DMS114 treated with DMSO at 0.1 percent for 48 hours (cell line): ENCODE data around the gene VARS2.
"Not testable (repeated sequence)": the region's sequence is repeated elsewhere in the genome, so short reads cannot be mapped to it uniquely, and the experiment has no call there.

Experiments used
- DNase-seq: peaks from one replicate; lab custom pipeline; 2025; ENCODE audit not compliant: unreplicated experiment; lab: John Stamatoyannopoulos, UW

Gene VARS2

DNA sequence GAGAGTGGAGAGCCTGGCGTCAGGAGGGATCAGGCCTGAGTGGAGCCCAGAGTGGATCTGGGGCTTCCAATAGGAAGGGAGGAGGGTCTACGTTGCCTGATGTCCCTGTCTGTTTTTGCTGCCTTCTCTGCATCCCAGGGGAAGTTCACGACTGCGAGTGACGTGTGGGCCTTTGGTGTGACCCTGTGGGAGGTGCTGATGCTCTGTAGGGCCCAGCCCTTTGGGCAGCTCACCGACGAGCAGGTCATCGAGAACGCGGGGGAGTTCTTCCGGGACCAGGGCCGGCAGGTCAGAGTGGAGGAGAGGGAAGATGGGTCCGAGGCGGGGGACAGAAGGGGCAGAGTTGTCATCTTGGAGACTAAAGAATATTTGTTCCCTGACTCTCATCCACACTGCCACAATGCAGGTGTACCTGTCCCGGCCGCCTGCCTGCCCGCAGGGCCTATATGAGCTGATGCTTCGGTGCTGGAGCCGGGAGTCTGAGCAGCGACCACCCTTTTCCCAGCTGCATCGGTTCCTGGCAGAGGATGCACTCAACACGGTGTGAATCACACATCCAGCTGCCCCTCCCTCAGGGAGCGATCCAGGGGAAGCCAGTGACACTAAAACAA, 15.2 kb upstream of the VARS2 start:
- DNase-seq = no peak

DNA sequence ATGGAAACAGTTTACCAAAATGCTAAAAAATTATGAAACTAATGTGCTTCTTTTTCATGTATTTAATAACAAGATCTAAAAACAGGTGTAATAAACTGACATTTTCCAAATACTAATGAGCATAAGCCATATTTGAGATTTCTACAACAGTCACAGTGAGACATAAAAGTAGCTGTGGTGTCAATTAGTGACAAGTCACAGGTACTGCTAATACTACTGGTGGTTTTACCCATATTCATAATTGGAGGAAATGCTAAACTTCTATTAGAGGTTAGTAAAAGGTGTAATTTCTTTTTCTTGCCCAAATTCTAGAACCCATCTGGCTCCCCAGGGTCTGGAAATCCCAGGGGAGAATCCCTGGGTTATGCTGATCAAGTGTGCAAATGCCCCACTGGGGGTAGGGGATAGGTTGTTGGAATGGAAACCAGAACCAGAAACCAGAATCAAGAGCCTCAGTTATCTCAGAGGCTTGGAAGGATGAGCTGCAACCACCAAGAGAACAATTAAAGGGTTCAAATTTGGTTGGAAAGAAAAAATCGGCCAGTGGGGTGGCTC, 13.1 kb upstream of the VARS2 start:
- DNase-seq = no peak

DNA sequence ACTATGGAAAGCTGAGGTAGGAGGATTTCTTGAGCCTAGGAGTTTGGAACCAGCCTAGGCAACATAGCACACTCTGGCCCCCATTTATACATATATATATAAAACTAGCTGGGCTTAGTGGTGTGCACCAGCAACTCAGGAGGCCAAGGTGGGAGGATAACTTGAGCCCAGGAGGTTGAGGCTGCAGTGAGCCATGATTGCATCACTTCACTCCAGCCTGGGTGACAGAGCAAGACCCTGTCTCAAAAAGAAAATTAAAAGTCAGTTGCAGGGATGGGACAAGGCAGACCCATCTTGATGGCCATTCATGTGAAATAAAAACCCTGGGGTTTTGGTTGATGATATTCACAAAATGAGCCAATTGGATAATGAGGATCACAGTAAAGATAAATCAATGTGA, 12.6 kb upstream of the VARS2 start:
- DNase-seq = no peak

DNA sequence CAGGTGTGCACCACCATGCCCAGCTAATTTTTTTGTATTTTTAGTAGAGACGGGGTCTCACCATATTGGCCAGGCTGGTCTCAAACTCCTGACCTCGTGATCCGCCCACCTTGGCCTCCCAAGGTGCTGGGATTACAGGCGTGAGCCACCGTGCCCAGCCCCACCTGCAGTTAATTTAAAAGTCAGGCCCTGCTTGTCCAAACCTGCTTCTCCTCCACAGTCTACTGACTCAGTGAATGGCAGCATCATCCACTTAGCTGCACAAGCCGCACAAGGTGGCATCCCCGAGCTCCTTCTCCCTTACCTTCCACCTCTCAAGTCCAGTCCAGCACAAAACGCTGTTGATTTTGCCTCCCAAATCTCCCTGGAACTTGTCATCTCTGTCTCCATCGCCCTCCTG, 11.8 kb upstream of the VARS2 start:
- not testable (repeated sequence) for DNase-seq

DNA sequence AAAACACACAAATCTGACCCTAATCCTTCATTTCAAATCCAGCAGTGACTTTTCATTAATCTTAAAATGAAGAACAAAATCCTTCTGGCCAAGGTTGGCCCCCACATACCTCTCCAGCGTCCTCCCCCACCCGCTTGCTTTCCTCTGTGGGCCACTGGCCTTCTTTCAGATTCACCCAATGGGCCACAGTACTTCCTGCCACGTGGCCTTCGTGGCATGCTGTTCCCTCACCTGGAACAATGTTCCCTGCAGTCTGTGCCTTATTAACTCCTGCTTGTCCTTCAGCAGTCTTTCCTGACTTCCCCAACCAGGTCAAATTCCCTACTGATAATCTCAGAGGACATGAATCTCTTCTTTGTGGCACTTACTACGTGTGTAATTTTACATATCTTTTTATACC, 11.3 kb upstream of the VARS2 start:
- no peak for DNase-seq

DNA sequence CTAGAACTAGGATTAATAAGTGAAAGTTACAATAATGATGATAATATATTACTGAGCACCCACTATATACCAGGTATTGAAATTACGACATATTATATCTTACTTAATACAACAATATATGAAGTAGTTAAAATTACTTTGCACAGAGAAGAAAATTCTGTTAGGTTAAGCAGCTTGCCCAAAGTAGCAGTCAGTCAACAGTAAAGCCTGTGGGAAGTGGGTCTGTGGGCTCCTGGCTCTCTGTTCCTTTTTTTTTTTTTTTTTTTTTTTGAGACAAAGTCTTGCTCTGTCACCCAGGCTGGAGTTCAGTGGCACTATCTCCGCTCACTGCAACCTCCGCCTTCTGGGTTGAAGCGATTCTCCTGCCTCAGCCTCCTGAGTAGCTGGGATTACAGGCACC, 10.8 kb upstream of the VARS2 start:
- DNase-seq = no peak

DNA sequence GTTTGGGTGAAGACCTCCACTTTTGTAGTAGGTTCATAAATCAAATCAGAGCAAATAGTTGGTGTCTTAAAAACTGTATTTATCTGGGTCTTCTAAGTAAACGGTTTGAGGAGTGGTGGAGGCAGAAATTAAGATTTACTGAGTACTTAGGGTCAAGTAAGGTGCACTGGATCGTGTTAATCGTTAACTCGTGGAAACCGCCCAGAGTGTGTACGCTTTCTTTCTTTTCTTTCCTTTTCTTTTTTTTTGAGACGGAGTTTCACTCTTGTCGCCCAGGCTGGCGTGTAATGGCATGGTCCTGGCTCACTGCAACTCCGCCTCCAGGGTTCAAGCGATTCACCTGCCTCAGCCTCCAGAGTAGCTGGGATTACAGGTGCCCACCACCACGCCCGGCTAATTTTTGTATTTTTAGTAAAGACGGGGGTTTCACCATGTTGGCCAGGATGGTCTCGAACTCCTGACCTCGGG, 6.7 kb upstream of the VARS2 start:
- not testable (repeated sequence) for DNase-seq

DNA sequence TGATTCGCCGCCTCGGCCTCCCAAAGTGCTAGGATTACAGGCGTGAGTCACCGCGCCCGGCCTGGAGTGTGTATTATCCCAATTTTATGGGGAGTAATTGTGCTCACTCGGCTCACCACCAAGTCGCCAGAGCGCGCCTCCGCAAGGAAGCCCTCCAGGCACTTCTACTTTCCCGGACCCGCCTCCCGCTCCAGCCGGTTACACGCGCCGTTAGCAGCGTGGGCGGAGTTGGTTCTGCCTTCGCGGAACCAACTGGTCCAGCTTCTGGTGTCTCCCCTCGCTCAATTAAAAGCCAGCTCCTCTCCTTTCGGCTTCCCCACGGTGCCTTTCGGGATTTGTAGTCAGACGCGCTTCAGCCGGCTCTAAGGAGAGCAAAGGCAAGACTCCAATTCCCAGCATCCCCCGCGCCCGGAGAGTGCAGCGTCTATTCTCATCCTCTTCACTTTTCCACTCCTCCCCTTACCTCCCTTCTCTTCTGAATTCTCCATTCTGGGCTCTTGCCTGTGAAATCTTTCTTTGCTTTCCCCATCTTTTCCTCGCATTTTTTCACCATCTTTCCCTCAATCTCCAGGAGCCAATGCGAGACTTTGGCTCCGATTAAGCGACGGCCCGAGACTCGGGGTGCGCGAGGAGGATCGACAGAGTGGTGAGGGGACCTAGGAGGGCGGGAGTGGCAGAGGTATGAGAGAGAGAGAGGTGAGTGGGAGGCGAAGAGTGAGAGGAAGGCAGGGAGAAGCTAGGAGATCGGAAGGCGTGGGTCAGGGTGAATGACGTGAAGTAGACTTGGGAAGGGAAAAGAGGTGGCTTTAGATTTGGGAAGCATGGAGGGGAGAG, 6.1 kb upstream of the VARS2 start, which contains the start of gene GTF2H4:
TSS of gene GTF2H4 (plus strand) at position 450 of the 834 bp plus-strand sequence.
- DNase-seq = peak; percentile 99

DNA sequence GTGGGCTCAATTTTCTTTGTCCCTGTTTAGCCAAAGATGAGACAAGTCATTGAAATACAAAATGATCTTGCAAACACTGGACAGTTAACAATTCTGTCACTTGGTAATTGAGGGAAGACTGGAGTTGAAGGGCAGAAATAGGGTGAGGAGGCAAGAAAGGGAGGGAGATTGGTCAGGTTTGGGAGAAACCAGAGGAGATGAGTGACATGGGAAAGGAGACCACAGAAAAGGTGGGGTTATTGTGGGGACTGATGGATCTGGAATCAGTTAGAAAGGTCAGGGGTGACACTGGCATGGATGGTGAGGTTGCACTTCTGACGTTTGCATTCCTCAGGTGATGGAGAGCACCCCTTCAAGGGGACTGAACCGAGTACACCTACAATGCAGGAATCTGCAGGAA, 5.3 kb upstream of the VARS2 start:
- DNase-seq = no peak

DNA sequence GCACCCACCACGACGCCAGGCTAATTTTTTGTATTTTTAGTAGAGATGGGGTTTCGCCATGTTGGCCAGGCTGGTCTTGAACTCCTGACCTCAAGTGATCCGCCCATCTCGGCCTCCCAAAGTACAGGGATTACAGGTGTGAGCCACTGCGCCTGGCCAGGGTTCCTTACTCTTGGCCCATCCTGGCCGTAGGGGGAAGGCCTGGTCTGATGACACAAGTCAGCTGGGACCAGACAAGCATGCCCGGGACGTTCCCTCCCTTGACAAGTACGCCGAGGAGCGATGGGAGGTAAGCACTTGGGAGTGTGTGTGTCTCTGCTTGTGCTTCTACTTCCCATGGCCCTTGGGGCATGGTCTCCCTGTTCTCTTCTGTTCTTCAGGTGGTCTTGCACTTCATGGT, 3.6 kb upstream of the VARS2 start:
- DNase-seq = not testable (repeated sequence)

DNA sequence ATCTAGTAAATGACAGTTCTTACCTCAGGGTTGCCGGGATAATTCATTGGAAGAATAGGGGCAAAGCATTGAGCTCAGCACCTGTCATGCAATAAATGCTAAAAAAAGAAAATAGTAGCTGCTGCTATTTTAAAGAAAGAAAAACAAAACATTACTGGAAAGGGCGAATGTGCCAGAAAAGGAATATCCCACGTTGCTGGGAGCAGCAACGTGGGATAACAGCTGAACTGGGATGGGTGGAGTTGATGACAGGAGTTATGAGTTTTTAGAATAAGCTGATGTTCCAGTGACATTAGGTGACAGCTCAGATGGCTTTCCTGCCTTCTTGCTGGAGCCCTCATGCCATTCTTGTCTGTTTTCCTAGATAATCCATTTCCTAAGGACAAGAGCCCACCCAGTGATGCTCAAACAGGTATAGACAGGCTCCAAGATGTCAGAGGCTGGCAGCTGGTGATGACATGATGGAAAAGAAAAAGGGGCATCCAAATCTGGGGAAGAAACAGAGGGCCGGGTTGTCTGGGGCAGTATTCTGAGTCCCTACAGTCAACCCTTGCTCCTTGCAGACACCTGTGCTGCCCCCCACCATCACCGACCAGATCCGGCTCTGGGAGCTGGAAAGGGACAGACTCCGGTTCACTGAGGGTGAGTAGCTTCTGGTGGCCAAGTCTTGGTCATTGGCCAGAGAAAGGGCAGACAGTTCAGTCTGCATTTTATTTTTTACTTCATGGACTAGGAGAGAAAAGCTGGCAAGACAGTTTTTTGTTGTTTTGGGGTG, 1.1 kb upstream of the VARS2 start:
- DNase-seq = no peak

DNA sequence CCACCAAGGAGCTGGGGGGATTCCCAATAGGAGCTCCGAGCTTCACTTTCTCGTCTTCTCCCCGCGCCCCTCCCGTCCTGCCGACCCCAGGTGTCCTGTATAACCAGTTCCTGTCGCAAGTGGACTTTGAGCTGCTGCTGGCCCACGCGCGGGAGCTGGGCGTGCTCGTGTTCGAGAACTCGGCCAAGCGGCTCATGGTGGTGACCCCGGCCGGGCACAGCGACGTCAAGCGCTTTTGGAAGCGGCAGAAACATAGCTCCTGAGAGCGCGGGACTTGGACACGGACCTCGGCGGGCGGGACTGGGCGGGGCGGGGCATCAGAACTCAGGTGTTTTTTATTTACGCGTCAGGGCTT, 340 bp upstream of the VARS2 start:
- no peak for DNase-seq

DNA sequence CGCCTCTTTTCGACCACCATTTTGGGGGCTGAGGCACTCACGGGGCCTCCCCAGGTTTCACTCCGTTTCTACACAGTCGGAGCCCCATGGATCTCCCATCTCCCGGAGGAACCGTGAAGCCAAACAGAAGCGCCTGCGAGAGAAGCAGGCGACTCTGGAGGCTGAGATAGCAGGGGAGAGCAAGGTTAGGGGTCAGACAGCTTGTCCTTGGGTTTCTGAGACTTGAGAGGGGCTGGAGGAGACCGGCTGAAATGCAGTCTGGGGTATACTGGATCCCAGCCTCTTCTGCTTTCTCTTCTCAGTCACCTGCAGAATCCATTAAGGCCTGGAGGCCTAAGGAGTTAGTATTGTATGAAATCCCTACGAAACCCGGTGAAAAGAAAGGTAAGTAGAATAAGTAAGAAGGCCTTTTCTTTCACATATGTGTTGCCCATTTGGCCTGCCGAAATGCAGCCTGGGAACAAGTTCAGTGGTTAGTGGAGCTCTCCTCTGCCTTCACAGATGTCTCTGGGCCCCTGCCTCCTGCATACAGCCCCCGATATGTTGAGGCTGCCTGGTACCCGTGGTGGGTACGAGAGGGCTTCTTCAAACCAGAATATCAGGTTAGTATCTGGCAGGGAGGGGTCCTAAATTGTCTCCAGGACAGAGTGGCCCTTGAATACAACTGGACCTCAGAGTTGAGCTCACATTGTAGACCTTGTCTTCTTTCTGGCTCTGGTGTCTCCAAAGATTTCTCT, 984 bp downstream of the VARS2 start:
- DNase-seq = no peak

DNA sequence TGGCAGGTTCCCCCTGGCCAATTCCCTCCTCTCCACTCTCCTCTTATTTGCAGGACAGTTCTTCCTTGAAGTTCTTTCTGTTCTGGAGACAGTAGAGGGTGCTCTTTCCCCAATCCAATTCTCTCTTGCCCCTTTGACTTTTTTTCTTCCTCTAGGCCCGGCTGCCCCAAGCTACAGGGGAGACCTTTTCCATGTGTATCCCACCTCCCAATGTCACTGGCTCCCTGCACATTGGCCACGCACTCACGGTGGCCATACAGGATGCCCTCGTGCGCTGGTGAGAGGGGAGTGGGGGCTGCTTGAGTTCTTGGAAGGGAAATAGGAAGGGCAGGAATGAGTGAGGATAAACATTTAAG, 1.5 kb downstream of the VARS2 start:
- DNase-seq = peak; percentile 79

DNA sequence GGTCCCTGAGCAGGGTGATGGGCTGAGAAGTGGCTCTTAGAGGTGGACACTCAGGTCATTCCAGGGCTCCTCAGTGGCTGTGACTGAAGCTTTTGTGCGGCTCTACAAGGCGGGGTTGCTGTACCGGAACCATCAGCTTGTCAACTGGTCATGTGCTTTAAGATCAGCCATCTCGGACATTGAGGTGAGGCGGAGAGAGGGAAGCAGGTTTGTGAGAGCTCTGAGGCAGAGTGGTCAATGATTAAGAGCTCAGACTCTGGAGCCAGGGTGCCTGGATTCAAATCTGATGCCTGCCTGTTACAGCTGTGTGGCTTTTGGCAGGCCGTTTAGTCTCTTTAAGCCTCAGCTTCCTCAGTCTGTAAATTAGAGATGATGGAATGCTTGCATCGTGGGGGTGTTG, 3.0 kb downstream of the VARS2 start:
- no peak for DNase-seq

DNA sequence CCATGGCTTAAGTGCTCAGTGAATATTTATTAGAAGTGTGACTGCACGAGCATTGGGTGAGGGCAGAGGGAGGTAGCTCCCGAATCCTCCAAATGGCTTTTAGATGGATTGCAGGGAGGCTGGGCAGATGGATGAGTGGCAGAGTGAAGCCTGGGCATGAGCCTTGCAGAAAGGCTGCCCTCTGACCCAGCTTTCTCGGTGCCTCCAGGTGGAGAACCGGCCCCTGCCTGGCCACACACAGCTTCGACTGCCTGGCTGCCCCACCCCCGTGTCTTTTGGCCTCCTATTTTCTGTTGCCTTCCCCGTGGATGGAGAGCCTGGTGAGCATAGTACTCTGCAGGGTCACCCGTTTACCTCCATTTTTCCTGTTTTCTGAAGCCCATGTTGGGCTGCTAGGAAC, 3.4 kb downstream of the VARS2 start:
- no peak for DNase-seq

DNA sequence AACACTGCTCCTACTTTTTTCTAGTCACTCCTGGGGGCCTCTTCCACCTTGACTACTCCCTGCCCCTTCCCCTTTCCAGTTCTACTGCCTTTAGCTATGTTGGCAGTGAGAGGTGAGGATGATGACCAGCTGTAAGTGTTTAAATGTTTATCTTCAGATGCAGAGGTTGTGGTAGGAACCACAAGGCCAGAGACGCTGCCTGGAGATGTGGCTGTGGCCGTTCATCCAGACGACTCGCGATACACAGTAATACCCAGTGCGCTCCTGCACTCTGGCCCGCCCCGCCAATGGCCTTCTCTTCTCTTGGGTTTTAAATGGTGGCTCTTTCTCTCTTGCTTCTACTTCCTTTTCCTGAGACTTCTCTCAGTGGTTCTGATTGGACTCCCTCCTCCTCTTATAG, 4.6 kb downstream of the VARS2 start:
- no peak for DNase-seq

DNA sequence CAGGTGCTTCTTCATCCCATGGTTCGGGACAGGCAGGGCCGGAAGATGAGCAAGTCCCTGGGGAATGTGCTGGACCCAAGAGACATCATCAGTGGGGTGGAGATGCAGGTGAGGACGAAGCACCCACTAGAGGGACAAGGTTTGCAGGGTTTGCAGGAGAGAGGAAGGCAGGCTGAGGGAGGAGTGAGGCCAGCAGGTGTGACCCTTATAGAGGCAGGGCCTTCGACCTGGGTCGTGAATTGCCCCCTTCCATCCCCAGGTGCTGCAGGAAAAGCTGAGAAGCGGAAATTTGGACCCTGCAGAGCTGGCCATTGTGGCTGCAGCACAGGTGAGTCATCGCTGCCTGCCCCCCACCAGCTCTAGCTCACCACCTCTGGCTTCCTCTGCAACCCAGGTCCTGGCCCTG, 8.4 kb downstream of the VARS2 start:
- no peak for DNase-seq

DNA sequence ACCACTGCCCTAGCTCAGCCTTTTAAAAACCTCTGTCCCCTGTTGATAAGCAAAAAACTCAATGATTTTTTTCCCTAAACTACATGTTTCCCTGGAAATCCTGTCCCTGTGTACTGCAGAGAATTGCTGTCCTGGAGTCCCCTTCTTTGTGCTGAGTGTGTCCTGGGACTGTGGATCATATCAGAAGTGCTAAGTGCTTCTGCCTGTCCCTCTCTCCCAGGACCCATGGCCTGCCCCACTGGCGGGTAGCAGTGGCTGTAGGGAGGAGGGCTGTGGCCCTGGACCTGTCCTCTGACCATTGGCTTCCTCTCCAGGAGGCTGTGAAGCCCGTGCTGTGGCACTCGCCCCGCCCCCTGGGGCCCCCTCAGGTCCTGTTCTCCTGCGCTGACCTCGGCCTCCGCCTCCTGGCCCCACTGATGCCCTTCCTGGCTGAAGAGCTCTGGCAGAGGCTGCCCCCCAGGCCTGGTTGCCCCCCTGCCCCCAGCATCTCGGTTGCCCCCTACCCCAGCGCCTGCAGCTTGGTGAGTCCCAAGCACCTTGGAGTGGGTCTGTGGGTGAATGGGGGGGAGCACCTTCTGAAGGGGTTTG, 10.1 kb downstream of the VARS2 start:
- not testable (repeated sequence) for DNase-seq

DNA sequence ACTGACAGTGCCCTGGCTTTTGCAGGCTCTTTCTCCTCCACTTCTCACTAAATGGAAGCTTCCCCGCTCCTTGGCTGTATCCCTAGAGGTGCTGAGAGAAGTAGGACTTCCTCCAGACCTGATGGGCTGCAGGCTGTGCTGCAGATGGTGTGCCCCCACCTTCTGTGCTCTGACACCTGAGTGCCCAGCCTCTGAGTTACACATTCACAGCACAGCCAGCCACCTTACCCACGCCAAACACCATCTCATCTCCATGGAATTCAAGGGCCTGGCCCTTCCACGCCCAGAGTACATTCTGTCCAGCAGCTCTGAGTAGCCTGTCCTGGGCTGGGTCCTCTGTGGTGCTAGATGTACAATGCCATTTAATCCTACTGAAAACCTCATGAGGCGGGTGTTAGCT, 12.6 kb downstream of the VARS2 start:
- no peak for DNase-seq

DNA sequence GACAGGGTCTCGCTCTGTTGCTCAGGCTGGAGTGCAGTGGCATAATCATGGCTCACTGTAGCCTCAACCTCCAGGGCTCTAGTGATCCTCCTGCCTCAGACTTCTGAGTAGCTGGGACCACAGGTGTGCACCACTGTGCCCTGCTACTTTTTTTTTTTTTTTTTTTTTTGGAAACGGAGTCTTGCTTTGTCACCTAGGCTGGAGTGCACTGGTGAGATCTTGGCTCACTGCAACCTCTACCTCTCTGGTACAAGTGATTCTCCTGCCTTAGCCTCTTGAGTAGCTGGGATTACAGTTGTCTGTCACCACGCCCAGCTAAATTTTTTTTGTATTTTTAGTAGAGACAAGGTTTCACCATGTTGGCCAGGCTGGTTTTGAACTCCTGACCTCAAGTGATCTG, 13.0 kb downstream of the VARS2 start:
- not testable (repeated sequence) for DNase-seq
